Measurements from ENCODE around the gene COLEC12.
A peak's percentile ranks its signal among the peaks of the same experiment; 100 is the strongest.

COLEC12 gene

GRCh38 chr18:435940-436339, 64.6 kb downstream of the COLEC12 start:
- H3K9ac ChIP-seq (ENCODE audit: low read length) = no peak overlapping the region
- H3K27me3 ChIP-seq (ENCODE audit: control insufficient read depth in 1 of 2, insufficient read depth in 1 of 2, low read length in 2 of 2) = no peaks in the 10 kb centered on the region
- H3K79me1 ChIP-seq (replicated peaks; ENCODE audit: low read length, poor library complexity, severe bottlenecking) = peaks cover 1% of the 10 kb centered on the region
- H4K91ac ChIP-seq (ENCODE audit: low read length) = no peak overlapping the region
- H3K14ac ChIP-seq (ENCODE audit: low read length in 2 of 2) = no peak overlapping the region
- H3K4me2 ChIP-seq (ENCODE audit: low read length, poor library complexity, severe bottlenecking) = no peak overlapping the region
- peaks cover 0 to 24% of the 10 kb centered on the region in 2 experiments for H3K36me3 ChIP-seq (ENCODE audit: control insufficient read depth in 1 of 2, insufficient read depth in 2 of 2, low read depth in 1 of 2, low read length in 2 of 2)
- H4K8ac ChIP-seq (ENCODE audit: low read length) = no peak overlapping the region
- no peak overlapping the region for H3K4ac ChIP-seq (ENCODE audit: low read depth in 1 of 2, low read length in 2 of 2)
- no peak overlapping the region for H2BK5ac ChIP-seq (ENCODE audit: low read depth, low read length, poor library complexity, severe bottlenecking)
- DNase-seq = no peak
- no peak overlapping the region for H2BK12ac ChIP-seq (ENCODE audit: low read length in 2 of 2)
- no peak overlapping the region for H3K4me3 ChIP-seq (ENCODE audit: insufficient read depth in 1 of 2, low read depth in 1 of 2, low read length in 2 of 2)
- H2AFZ ChIP-seq (ENCODE audit: low read depth, low read length) = no peak overlapping the region
- H3K4me1 ChIP-seq (ENCODE audit: control insufficient read depth, insufficient read depth, low read depth, low read length) = peaks cover 8% of the 10 kb centered on the region
- H3K23ac ChIP-seq (ENCODE audit: low read length in 2 of 2) = no peak overlapping the region
- H3K27ac ChIP-seq (ENCODE audit: low read length, poor library complexity, severe bottlenecking) = peak overlapping the region; percentile 86
- no peak overlapping the region for H2AK5ac ChIP-seq (ENCODE audit: low read length, severe bottlenecking)
- no peaks in the 10 kb centered on the region for H3K9me3 ChIP-seq (ENCODE audit: control insufficient read depth, low read length)
- no peak overlapping the region for H2BK120ac ChIP-seq (ENCODE audit: low read depth, low read length)
- H2BK15ac ChIP-seq (ENCODE audit: low read depth, poor library complexity, severe bottlenecking) = no peak overlapping the region
- no peak overlapping the region for H3K18ac ChIP-seq (ENCODE audit: low read depth in 1 of 2, low read length in 2 of 2)
- WGBS = 89% methylated on average over 4 of the region's 4 CpGs

GRCh38 chr18:434410-434809, 66.1 kb downstream of the COLEC12 start:
- DNase-seq = no peak
- H3K4me3 ChIP-seq (ENCODE audit: insufficient read depth in 1 of 2, low read depth in 1 of 2, low read length in 2 of 2) = no peak overlapping the region
- no peak overlapping the region for H3K18ac ChIP-seq (ENCODE audit: low read depth in 1 of 2, low read length in 2 of 2)
- no peak overlapping the region for H2BK5ac ChIP-seq (ENCODE audit: low read depth, low read length, poor library complexity, severe bottlenecking)
- no peak overlapping the region for H2BK12ac ChIP-seq (ENCODE audit: low read length in 2 of 2)
- no peak overlapping the region for H2BK15ac ChIP-seq (ENCODE audit: low read depth, poor library complexity, severe bottlenecking)
- no peaks in the 10 kb centered on the region for H3K9me3 ChIP-seq (ENCODE audit: control insufficient read depth, low read length)
- peaks cover 0 to 13% of the 10 kb centered on the region in 2 experiments for H3K36me3 ChIP-seq (ENCODE audit: control insufficient read depth in 1 of 2, insufficient read depth in 2 of 2, low read depth in 1 of 2, low read length in 2 of 2)
- H3K14ac ChIP-seq (ENCODE audit: low read length in 2 of 2) = no peak overlapping the region
- H3K23ac ChIP-seq (ENCODE audit: low read length in 2 of 2) = no peak overlapping the region
- peaks cover 2% of the 10 kb centered on the region for H3K79me1 ChIP-seq (replicated peaks; ENCODE audit: low read length, poor library complexity, severe bottlenecking)
- no peak overlapping the region for H4K91ac ChIP-seq (ENCODE audit: low read length)
- H3K27me3 ChIP-seq (ENCODE audit: control insufficient read depth in 1 of 2, insufficient read depth in 1 of 2, low read length in 2 of 2) = no peaks in the 10 kb centered on the region
- H3K4ac ChIP-seq (ENCODE audit: low read depth in 1 of 2, low read length in 2 of 2) = no peak overlapping the region
- no peak overlapping the region for H4K8ac ChIP-seq (ENCODE audit: low read length)
- peaks cover 8% of the 10 kb centered on the region for H3K4me1 ChIP-seq (ENCODE audit: control insufficient read depth, insufficient read depth, low read depth, low read length)
- WGBS = 6% methylated on average over 1 of the region's 1 CpG
- no peak overlapping the region for H2BK120ac ChIP-seq (ENCODE audit: low read depth, low read length)
- no peak overlapping the region for H2AFZ ChIP-seq (ENCODE audit: low read depth, low read length)
- peak overlapping the region; percentile 69 for H3K9ac ChIP-seq (ENCODE audit: low read length)
- no peak overlapping the region for H3K4me2 ChIP-seq (ENCODE audit: low read length, poor library complexity, severe bottlenecking)
- H2AK5ac ChIP-seq (ENCODE audit: low read length, severe bottlenecking) = peak overlapping the region; percentile 63
- no peak overlapping the region for H3K27ac ChIP-seq (ENCODE audit: low read length, poor library complexity, severe bottlenecking)

GRCh38 chr18:433960-434359, 66.5 kb downstream of the COLEC12 start:
- H3K4ac ChIP-seq (ENCODE audit: low read depth in 1 of 2, low read length in 2 of 2) = no peak overlapping the region
- H3K9me3 ChIP-seq (ENCODE audit: control insufficient read depth, low read length) = no peaks in the 10 kb centered on the region
- H4K91ac ChIP-seq (ENCODE audit: low read length) = no peak overlapping the region
- peaks cover 0 to 13% of the 10 kb centered on the region in 2 experiments for H3K36me3 ChIP-seq (ENCODE audit: control insufficient read depth in 1 of 2, insufficient read depth in 2 of 2, low read depth in 1 of 2, low read length in 2 of 2)
- H3K27me3 ChIP-seq (ENCODE audit: control insufficient read depth in 1 of 2, insufficient read depth in 1 of 2, low read length in 2 of 2) = no peaks in the 10 kb centered on the region
- peaks cover 8% of the 10 kb centered on the region for H3K4me1 ChIP-seq (ENCODE audit: control insufficient read depth, insufficient read depth, low read depth, low read length)
- no peak overlapping the region for H2BK5ac ChIP-seq (ENCODE audit: low read depth, low read length, poor library complexity, severe bottlenecking)
- H2BK120ac ChIP-seq (ENCODE audit: low read depth, low read length) = no peak overlapping the region
- peak overlapping the region; percentile 69 for H3K9ac ChIP-seq (ENCODE audit: low read length)
- no peak overlapping the region for H2AK5ac ChIP-seq (ENCODE audit: low read length, severe bottlenecking)
- H3K23ac ChIP-seq (ENCODE audit: low read length in 2 of 2) = no peak overlapping the region
- H3K14ac ChIP-seq (ENCODE audit: low read length in 2 of 2) = no peak overlapping the region
- H3K27ac ChIP-seq (ENCODE audit: low read length, poor library complexity, severe bottlenecking) = no peak overlapping the region
- H2BK12ac ChIP-seq (ENCODE audit: low read length in 2 of 2) = no peak overlapping the region
- DNase-seq = no peak
- H2AFZ ChIP-seq (ENCODE audit: low read depth, low read length) = no peak overlapping the region
- no peak overlapping the region for H3K18ac ChIP-seq (ENCODE audit: low read depth in 1 of 2, low read length in 2 of 2)
- peaks cover 2% of the 10 kb centered on the region for H3K79me1 ChIP-seq (replicated peaks; ENCODE audit: low read length, poor library complexity, severe bottlenecking)
- no peak overlapping the region for H3K4me2 ChIP-seq (ENCODE audit: low read length, poor library complexity, severe bottlenecking)
- no peak overlapping the region for H3K4me3 ChIP-seq (ENCODE audit: insufficient read depth in 1 of 2, low read depth in 1 of 2, low read length in 2 of 2)
- no peak overlapping the region for H4K8ac ChIP-seq (ENCODE audit: low read length)
- no CpG with 5 or more reads among the region's 2 CpGs for WGBS
- no peak overlapping the region for H2BK15ac ChIP-seq (ENCODE audit: low read depth, poor library complexity, severe bottlenecking)

- Histone ChIP-seq H3K14ac (ENCODE audit: low read length in 2 of 2) (no peak overlapping the region), H3K4ac (ENCODE audit: low read depth in 1 of 2, low read length in 2 of 2) (no peak overlapping the region), H3K9ac (ENCODE audit: low read length) (peak overlapping the region; percentile 69), H2BK15ac (ENCODE audit: low read depth, poor library complexity, severe bottlenecking) (no peak overlapping the region), H2AFZ (ENCODE audit: low read depth, low read length) (no peak overlapping the region), H2BK120ac (ENCODE audit: low read depth, low read length) (no peak overlapping the region), H2BK12ac (ENCODE audit: low read length in 2 of 2) (no peak overlapping the region), H2BK5ac (ENCODE audit: low read depth, low read length, poor library complexity, severe bottlenecking) (peak overlapping the region; percentile 37), H3K4me1 (ENCODE audit: control insufficient read depth, insufficient read depth, low read depth, low read length) (peaks cover 8% of the 10 kb centered on the region), H3K27me3 (ENCODE audit: control insufficient read depth in 1 of 2, insufficient read depth in 1 of 2, low read length in 2 of 2) (no peaks in the 10 kb centered on the region), H3K23ac (ENCODE audit: low read length in 2 of 2) (no peak overlapping the region), H4K8ac (ENCODE audit: low read length) (no peak overlapping the region), H3K79me1 (replicated peaks; ENCODE audit: low read length, poor library complexity, severe bottlenecking) (peaks cover 2% of the 10 kb centered on the region), H3K4me2 (ENCODE audit: low read length, poor library complexity, severe bottlenecking) (no peak overlapping the region), H2AK5ac (ENCODE audit: low read length, severe bottlenecking) (peak overlapping the region; percentile 75), H3K18ac (ENCODE audit: low read depth in 1 of 2, low read length in 2 of 2) (no peak overlapping the region), H3K9me3 (ENCODE audit: control insufficient read depth, low read length) (no peaks in the 10 kb centered on the region), H4K91ac (ENCODE audit: low read length) (no peak overlapping the region), H3K27ac (ENCODE audit: low read length, poor library complexity, severe bottlenecking) (no peak overlapping the region), H3K36me3 (ENCODE audit: control insufficient read depth in 1 of 2, insufficient read depth in 2 of 2, low read depth in 1 of 2, low read length in 2 of 2) (peaks cover 0 to 13% of the 10 kb centered on the region in 2 experiments), H3K4me3 (ENCODE audit: insufficient read depth in 1 of 2, low read depth in 1 of 2, low read length in 2 of 2) (peak overlapping the region in 1 of 2 experiments; percentile 35)
- DNase-seq = no peak
- 77% methylated on average over 3 of the region's 3 CpGs for WGBS
Measured at GRCh38 chr18:433298-433697, 67.2 kb downstream of the COLEC12 start.

All from mesenchymal stem cell (in vitro differentiated cells and primary cell).